Measurements from ENCODE around the gene NLGN4Y. TPM values are rescaled to one million over a fixed set of nuclear protein-coding genes. Genes with fewer than 3 reads are reported as not detected.
"Not testable (repeated sequence)": the region's sequence is repeated elsewhere in the genome, so short reads cannot be mapped to it uniquely, and the experiment has no call there.

Gene NLGN4Y
- polyA plus RNA-seq, 4 donors: 12.1 to 23.1 (median 17.6) TPM

DNA sequence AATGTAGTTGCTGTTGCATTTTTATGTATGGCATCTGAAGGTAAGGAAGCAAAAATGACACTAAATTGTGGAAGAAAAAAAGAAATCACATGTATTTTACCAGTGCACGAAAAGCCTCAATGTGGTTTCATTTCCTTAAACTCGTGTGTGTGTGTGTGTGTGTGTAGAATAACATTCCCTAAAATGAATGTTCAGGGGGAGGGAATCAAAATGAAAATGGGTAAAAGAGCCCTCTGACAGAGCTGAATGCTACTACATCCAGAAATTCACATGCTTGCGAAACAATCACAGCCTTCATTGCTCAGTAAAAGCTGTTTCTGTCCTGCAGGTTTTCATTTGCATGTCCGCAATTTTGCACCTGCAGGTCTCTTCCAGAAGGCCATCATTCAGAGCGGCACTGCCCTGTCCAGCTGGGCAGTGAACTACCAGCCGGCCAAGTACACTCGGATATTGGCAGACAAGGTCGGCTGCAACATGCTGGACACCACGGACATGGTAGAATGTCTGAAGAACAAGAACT lies 305.1 kb downstream of the NLGN4Y start:
- DNase-seq (ENCODE audit: low read depth in 4 of 4, low spot score in 2 of 4): no peak

DNA sequence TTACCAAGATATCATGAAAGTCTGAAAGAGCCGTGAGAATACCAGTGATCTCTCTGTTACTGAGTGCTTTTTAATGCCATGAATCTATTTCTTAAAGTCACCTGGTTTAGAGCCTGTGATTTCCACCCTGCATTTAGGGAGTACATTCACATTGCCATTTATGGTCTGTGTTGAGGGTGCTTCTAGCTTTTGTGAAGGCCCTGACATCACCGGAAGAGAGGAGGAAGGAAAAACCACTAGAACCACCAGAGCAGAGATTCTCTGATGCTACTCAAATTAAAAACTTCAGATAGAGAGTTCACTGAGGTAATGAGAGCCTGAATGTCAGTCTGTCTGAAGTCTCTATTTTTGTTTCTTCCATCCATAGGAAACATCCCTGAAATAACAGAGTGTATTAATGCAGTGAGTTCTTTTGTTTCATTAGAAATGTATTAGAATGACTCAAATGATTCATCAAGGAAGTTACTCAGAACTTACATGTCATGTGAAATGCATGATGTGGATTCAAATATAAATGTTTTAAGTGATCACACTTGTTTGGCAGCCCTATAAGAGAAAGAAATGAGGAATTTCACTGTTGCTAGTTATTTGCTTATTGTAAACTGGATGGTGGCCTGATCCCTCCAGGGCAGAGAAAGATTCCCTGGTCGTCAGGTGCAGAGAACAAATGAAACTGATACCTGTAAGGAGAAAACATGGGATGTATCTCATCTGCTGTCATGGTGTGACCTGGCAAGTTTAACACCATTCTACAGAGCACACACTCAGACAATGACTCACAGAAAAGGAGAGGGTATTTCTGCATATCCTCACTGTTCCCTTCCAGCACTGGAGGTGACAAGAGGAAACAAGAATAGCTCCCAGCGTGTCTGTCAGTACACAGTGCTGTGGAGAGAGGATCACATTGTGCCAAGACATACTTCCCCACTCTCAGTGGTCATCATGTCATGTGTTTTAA lies 310.1 kb downstream of the NLGN4Y start:
- DNase-seq (ENCODE audit: low read depth in 4 of 4, low spot score in 2 of 4): no peak

DNA sequence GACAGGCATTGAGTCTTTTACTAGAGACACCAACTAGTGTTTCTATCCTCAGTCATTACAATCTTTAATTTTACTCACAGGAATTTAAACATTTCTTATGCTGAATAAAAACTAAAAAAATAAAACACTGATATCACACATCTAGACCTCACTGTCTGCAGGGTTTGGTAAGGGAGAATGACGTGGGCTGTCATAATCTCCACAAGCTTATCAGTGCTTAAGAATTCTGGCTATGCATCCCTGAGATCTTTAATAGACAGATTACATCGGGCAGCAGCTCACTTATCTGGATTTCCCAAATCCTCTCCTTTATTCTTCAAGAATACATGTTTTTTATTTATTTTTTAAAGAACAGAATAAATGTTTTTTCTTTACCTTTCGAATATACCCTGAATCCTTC lies 313.1 kb downstream of the NLGN4Y start:
- no peak for DNase-seq (ENCODE audit: low read depth in 4 of 4, low spot score in 2 of 4)

DNA sequence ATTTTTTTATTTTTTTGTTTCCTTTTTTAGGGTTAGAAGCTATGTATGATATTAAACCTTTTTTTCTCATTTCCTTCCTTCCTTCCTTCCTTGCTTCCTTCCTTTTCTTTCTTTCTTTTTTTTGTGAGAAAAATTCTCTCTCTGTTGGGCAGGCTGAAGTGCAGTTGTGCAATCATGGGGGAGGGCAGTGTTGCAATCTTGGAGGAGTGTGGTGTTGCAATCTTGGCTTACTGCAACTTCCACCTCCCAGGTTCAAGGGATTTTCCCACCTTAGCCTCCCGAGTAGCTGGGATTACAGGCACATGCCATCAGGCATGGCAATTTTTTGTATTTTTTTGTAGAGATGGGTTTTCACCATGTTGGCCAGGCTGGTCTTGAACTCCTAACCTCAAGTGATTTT lies 326.4 kb downstream of the NLGN4Y start:
- no peak for DNase-seq (ENCODE audit: low read depth in 4 of 4, low spot score in 2 of 4)

DNA sequence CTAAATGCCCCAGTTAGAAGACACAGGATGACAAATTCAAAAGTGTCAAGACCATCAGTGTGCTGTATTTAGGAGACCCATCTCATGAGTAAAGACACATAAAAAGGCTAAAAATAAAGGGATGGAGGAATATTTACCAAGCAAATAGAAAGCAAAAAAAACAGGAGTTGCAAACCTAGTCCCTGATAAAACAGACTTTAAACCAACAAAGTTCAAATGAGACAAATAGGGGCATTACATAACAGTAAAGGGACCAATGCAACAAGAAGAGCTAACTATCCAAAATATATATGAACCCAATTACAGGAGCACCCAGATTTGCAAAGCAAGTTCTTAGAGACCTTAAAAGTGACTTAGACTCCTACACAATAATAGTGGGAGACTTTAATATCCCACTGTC lies 336.1 kb downstream of the NLGN4Y start:
- DNase-seq (ENCODE audit: low read depth in 4 of 4, low spot score in 2 of 4): no peak

DNA sequence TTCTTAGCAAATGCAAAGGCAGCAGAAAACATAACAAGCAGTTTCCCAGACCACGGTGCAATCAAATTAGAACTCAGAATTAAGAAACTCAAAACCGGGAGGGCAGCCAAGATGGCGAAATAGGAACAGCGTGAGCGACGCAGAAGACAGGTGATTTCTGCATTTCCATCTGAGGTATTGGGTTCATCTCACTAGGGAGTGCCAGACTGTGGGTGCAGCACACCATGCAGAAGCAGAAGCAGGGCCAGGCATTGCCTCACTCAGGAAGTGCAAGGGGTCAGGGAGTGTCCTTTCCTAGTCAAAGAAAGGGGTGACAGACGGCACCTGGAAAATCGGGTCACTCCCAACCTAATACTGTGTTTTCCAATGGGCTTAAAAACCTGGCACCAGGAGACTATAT lies 336.7 kb downstream of the NLGN4Y start:
- DNase-seq (ENCODE audit: low read depth in 4 of 4, low spot score in 2 of 4): not testable (repeated sequence)

GRCh38 chrY:14871971-14872370 lies 347.6 kb downstream of the NLGN4Y start:
- no peak for DNase-seq (ENCODE audit: low read depth in 4 of 4, low spot score in 2 of 4)
